HEK293T (cell line): Measurements from ENCODE around the gene NAV2.

Experiments
- ARNT ChIP-seq: fragments of 450-650 bp; IDR thresholded peaks from 2 replicates; pipeline ENCODE4 v1.6.1; 2017; ENCODE audit warnings: mild to moderate bottlenecking
- ELF4 ChIP-seq: fragments of 450-650 bp; IDR thresholded peaks from 2 replicates; pipeline ENCODE4 v1.6.1; 2017; ENCODE audit warnings: antibody characterized with exemption
- FOXM1 ChIP-seq: fragments of 450-650 bp; IDR thresholded peaks from 2 replicates; pipeline ENCODE4 v1.6.1; 2017; ENCODE audit warnings: mild to moderate bottlenecking, borderline replicate concordance
- SP1 ChIP-seq: fragments of 450-650 bp; IDR thresholded peaks from 2 replicates; pipeline ENCODE4 v1.6.1; 2017
- TARDBP ChIP-seq: fragments of 450-650 bp; IDR thresholded peaks from 2 replicates; pipeline ENCODE4 v1.6.1; 2016

DNA sequence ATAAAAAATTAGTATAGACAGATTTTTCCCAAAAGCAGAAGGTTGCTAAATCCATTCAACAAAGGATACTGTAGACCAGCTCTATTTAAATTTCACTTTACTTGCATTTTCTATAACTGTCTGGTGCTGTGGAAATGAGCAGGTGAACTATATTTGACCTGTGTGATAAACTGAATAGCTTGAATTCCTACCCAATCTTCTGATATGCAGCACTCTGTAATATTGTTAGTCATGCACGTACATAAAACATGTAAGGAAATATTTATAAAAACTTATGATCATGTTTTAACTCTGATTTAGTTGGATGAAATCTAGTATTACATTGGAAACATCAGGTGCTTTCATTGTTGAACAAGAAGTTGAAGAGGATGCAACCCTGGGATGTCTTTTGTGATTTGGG lies 234.0 kb downstream of the NAV2 start:
- no peak for TF ChIP-seq SP1
- TF ChIP-seq TARDBP = no peak
- no peak for TF ChIP-seq FOXM1
- TF ChIP-seq ELF4 = no peak
- no peak for TF ChIP-seq ARNT
